HG02763 (cell line): Measurements from ENCODE around the gene SFMBT2.

Source experiments
- ATAC-seq: cut with Tn5 transposase; IDR thresholded peaks from one replicate; pipeline ENCODE4 v1.9.1; 2021; ENCODE audit warnings: mild to moderate bottlenecking, moderate library complexity; ENCODE audit not compliant: unreplicated experiment

Gene SFMBT2

DNA sequence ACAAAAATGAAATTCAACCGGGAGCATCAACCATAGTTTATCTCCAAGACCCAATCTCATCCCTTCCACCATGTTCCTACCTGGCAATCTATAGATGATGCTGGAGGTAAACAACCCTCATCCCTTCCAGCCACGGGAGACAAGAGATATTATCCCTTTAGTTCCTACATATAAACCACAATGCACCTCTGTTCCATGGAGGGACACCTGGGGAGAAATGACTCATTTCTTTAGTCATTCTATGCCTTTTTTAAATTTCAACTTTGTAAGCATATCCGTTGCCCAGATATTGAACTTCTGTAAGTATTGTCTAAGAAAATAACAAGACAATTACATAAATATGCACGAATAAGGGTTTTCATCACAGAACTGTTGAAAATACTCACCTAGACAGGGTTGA lies 15.5 kb upstream of the SFMBT2 start:
- ATAC-seq, result no peak

DNA sequence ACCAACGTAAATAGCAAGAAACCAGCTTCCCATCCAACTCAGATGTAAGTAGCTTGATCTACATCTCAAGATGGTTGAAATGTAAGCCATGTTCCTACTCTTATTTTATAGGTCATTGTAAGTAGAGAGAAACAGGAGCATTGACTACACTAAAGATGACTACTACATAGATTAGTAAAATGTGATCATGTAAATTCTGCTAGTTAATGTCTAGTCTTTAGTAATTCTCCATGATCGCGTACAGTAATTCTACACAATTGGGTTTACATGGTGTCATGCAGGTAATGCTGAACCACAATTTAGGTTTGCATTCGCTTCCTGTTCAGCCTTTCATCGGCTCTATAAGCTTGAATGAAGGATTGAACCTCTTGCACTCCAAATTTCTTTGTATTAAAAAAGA lies 14.9 kb upstream of the SFMBT2 start:
- ATAC-seq, result no peak

DNA sequence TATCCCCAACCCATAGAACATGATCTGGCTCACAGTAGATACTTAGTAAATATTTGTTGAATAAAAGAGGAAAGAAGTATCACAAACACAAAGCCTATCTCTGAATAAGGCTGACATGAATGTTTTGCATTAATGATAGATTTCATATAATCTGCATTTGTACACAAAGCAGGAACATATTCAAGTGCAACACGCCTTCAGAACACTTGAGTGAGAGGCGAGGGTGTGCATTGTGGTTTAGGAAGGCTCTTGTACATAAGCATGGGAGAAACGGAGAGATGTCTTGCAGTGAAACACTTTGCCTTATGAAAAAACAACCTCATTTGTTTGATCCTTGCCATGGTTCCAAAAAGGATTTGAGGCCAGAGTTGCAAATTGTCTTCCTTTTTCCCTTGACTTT lies 14.1 kb upstream of the SFMBT2 start:
- no peak for ATAC-seq

DNA sequence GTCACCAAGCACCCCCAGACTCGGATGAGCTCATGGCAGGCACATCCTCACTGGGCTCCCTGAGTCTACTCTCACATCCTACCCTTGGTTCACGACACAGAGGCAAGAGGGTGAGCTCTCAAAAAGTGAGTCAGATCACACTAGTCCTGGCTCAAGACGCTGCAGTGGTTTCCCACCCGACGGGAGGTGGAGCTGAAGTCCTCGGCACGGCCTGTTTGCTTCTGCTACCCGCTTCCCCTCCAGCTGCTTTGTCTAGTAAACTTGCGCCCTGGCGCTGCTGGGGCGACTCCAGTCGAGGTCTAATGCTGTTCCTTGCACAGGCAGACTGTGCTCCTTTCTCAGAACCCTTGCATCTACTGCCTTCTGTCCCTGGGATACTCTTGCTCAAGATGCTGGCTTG lies 13.5 kb upstream of the SFMBT2 start:
- ATAC-seq, result no peak

DNA sequence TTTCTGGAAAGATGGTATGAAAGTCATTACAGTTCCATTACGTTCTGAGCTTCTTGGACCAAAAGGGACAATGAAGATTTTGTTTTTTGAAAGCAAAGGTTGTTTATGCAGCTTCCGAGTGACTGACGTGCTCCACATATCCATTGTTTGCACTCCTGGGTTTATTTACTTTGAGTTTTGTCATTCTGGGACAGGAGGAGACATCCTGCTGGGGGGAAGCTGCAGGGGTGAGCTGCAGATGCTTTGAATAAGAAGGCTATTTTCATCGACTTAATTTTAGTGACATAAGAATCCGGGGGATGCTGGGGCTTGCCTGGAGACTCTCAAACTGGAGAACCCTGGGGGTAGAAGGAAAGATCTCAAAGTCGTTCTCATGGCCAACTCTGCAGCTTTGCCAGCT lies 12.7 kb upstream of the SFMBT2 start:
- ATAC-seq, result no peak

DNA sequence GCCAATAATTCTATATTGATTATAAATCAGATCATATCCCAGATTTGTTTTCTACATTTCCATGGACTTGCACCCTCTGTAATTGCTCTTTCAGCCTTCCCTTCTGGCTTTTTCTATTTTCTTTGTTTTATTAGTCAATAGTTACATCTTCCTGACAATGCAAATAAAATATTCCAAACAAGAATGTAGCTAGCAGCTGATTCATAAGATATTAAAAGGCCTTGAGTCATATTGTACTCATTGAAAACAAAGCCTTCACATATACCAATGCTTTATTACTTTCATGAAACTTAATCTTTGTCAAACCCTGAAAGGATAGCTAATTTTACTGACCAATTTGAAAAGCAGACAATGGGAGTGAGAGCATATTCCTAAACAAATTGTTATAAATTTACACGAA lies 10.7 kb upstream of the SFMBT2 start:
- no peak for ATAC-seq

DNA sequence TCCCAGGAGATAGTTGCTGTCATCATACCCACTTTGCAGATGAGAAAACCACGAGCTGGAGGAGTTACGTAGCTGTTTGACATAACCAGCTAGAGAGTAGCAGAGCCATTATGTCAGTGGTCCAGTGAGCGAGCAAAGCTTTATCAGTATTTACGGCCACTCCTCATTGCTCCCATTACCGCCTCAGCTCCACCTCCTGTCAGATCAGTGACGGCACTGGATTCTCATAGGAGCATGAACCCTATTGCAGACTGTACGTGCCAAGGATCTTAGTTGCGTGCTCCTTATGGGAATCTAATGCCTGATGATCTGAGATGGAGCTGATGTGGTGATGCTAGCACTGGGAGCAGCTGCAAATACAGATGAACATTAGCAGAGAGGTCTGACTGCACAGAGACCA lies 9.2 kb upstream of the SFMBT2 start:
- ATAC-seq, result no peak

DNA sequence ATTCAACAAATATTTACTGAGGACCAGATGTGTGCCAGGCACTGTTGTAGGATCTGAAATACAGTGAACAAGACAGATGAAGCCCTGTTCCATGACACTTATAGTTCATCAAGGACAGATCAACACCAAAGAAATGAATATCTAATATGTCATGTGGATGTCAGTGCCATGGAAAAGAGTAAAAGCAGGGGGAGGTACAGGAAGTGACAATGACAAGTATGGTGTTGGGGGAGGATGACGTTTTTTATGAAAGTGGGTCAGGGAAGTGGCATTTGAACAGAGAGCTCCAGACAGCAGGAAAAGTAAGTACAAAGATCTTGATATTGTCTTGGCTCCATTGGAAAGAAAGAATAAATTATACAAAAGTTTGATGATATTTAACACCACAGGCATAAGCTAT lies 7.0 kb upstream of the SFMBT2 start:
- ATAC-seq, result no peak

DNA sequence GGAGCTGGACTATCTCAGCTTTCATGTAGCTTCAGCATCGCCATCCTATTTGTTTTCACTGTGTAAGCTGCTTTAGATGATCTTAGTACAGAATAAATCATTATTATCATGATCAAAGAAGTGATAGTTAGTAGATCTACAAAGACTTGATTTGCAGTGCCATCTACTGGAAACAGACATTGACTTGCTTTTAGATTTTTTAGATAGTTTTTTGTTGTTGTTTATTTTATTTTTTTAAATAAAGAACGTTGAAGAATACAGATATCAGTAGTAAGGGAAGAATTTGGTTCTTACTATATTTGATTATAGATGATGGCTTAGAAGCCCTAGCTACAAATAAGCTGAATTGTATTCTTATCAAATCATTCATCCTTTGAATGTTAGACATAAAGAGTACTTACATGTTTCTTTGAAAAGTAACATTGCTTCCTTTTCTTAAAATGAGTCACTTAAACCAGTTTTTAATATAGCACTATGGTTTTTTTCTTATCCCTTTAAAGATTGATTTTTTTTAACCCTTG lies 6.3 kb upstream of the SFMBT2 start:
- ATAC-seq, result no peak

DNA sequence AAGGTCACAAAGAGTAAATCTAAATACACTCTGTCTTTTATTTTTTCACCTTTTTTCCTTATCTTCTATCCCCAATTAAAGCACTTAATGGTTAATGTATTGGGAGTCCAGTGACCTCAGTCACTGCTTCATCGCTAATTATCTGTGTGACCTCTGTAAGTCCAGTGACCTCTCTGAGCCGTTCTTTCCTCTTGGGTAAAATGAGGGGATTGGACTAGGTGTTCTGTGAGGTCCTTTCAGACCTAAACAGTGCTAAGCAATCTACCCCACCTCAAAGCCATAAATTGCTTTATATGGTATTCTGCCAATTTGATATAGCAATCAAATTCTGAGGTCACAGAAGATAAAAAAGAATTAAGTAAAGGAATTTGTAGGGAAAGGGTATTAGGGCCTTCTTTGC lies 3.9 kb upstream of the SFMBT2 start:
- no peak for ATAC-seq

DNA sequence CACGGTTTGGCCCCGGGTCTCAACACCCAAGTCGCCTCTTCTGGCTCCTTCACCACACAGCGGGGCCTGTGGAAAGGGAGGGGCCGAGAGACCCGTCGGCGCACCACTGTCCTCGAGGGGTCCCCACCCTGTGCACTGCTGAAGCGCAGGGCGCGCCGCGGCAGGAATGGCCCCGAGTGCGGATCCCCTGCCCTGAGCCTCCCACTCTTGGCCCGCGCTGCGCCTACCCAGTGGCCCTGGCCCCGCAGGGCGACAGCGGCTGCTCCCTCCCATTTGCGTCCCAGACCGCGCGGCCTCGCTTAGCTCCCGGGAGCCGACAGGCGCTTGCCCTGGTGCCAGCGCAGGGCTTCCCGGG lies 2.1 kb upstream of the SFMBT2 start:
- ATAC-seq, result no peak

DNA sequence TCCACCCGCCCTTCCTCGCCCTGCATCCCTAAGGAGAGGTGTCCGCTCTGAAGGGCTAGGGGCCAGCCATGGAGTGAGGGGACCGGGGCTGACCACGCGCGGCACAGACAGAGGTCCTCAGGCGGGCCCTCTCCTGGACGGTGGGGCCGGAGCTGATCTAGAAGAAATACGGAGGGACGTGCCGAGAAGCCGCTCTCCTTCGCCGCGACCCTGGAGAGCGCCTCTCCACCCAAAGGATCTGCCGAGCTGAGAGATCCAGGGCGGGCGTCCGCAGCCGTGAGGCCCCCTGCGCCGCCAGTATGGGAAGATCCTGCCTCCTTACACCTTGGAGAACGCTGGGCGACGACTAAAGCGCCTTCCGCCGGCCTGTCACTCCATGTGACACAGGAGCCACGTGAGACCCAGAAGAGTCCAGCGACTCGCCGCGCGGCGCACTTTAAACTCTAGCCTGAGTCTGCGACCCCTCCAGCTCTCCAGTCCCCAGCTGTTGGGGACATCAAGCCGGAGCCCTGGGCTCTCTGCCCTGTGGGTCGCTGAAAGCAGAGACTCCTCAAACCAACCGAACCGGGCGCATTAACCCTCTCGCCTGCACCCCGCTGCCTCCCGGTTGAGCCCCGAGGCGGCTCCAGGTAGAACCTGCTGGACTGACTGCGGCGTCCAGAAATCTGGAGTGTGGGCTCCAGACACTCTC lies 1.5 kb upstream of the SFMBT2 start:
- no peak for ATAC-seq

DNA sequence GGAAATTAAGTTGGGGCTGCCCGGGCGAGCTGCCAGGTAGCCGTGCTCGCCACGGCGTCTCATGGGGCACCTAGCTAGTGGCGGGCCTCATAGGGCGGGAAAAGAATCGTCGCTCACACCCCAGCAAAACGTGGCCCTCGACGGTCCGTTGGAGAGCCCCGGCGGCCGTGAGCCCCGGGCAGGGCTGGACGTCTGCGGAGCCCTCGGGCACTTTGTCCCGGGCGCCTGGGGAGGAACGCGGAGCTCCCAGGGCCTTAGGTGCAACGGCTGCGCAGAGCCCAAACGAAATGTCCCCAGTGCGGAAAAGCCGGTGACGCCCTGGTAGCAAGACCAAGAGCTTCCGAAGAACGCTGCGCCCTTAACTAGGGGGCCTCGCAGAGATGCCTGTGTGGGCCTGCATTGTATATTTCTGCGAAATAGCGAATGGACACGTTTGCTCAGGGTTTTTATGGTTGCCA lies 866 bp upstream of the SFMBT2 start:
- no peak for ATAC-seq

DNA sequence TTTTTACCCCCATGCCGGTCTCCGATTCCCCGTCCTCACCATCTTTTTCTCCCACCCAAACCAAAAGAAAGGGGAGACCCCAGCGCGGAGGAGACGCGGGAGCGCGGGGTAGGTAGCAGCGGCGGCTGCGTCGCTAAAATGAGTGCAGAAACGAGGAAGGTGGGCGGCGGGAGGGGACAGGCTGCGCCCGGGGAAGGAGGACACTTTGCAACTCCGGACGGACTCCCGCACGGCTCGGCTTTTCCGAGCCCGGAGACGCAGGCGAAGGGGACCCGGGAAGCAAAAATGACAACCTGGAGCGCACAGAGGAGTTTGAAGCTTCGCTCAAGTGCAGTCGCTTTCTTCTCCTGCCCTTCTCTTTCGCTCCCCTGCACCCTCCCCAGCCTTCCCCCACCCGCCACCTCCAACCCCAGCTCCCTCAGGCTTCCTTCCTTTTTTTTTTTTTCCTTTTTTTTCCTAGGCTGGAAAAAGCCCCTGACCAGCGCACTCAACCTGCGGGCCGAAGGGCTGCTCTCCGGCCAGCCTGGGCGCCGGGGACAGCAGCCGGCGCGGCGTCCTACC lies 453 bp downstream of the SFMBT2 start:
- ATAC-seq, result no peak

DNA sequence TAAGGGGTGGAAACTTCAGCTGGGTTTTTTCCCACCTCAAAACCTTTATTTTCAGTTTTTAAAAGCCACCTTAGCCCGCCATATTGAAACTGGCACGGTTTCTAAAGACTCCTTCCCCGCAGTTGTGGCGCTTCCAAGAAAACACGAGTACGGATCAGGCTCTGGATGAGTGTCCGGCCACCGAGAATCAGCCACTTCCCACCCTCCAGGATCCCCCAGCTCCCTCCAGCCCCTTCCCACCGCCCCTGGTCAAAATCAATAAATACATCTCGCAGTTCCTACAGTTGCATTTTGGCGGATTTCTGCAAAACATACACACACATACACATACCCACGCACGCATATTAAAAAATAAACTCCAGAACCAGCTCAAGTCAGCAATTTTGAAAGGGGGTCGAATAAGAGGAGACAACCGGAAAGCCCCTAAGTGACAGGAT lies 1.1 kb downstream of the SFMBT2 start:
- ATAC-seq, result peak; percentile 3

DNA sequence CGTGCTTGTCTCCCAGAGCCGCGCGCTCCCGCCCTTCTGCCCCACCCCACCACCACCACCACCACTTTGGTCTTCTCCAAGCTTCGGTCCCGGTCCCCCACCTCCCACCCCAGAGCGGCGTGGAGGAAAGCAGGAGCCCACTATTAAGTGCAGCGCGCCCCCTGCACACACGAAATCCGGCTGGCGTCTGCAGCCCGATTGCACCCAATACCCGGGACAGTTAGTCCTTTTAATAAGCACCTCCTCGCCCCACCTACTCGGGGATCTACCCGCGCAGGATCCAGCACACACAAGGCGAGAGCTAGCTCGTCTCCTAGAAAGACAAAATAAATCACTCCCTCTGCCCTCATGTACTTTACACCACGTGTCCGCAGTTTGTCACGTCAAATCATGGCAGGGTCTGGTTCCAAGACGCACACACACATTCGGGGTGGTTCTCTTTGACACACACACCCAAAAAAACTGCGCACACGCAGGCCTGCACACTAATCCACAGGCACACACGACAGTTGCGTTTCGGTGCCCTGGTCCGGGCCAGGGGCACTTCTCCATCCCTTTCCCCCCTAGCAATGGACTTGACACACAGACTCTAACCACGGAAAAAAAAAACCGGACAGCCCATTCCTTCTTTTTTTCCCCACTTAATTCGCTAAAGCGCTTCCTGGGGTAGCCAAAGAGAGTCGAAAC lies 1.6 kb downstream of the SFMBT2 start:
- peak; percentile 34 for ATAC-seq

DNA sequence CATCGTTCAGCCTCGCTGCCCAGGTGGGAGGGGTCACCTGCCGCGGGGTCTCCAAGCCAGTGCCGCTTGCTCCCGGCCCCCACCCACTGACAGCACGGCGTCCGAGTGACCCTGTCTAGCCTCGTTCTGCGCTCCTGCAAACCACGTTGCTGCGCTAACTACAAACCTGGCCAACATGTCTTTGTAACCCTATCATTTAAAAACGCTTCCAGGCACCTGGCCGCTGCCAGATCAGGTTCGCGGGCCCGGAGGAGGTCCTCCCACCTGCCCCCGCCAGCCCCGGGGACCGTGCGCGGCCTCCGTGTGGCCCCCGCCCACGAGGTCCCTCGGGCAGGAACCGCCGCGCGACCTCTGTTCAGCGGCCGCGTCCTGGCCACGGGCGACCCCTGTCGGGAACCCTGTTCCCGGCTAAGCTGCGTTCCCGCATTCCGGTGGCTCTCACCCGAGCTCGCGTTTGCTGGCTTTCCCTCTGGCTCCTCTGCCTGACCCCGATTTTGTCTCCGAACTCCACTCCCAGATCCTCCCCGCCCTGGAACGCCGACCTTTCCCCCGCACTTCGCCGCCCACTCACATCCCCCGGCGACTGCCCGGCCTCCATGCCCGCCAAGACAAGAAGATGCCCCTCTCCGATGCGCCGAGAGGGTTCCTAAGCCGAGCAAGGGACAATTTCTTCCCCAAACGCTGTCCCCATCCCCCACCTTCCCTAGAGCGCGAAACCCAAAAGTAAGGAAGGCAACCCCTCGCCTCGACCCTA lies 2.4 kb downstream of the SFMBT2 start:
- ATAC-seq, result no peak

DNA sequence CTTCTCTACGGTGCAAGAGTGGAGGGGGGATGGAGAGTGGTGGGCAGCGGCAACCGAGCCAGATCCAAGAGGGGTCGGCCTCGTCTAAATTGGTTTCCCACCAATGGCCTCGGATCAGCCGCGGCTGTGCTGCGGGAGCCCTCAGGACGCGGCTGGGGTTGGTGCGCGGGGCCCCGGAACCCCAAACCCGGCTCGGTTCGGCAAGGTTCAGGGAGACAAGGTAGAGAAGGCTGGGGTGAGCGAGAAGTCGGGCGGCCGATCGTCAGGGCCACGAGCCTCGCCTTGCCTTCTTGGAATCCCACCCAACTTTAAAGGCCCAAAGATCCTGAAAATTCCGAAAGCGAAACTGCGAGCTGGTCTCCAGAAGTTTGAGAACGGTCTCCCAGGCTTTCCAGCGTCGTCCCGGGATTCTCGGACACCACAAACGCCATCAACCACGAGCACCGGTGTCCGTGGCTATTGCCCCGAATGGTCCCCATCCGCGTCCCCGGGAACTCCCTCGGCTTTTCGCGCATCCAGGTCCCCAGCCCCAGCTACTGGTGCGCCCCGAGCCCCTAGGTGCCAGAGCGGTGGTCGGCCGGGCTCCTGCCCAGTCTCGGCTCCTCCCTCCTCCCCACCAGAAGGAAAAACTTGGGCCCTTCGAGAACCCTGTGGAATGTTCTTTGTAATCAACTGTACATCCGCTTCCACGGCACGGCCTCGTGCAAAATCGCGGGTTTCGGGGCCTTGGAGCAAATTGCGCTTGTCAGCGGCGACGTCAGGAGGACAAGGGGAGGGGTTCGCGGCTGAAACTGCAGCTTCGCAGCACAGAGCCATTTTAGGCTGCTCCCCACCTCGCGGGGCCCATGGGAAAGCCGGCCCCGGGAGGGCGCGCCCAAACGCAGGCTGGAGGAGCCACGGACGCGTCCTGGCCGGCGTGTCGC lies 3.2 kb downstream of the SFMBT2 start:
- ATAC-seq, result no peak

DNA sequence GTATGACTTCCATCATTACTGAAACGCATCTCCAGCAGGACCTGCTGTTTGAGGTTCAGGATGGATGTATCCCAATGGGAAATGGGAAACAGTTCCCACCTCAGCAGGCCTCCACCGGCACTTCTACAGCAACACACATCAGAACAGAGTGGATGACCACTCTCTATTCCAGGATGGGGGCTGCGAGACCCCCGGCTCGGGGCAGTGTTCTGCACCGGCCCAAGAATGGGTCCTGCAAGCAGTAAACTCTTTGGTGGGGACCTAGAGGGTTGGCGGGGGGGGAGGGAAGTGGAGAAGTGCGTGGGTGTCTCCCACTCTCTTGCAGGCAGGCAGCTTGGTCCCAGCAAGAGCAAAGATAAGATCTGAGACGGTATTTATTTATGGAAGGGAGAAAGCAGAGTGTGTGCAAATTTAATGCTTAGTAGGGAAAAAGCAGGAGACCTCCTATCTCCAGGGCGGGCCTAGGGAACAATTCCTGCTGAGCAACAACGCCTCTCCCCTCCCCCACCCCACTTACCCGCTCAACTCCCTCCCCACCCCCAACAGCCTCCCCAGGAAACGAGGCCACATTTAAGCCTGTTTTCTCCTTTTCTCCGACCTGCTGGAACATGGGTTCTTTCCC lies 4.0 kb downstream of the SFMBT2 start:
- ATAC-seq, result no peak

DNA sequence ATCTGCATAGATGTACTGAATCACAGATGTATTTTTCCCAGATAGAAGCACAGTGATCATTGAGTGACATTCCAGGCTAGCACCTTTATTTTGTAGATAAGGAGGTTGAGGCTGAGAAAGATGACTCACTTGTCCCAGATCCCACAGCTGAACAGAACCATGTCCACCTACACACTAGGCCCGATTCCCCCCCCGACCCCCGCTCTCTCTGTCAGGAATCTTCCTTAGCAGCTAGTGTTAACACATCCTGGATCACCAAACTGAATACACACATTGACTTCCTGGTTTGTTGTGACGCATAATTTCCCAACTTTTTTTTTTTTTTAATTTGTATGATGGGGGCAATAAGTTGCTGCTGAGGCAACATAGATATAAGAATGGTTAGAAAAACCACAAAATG lies 5.2 kb downstream of the SFMBT2 start:
- ATAC-seq, result no peak
